Activated naive CD4-positive, alpha-beta T cell treated with anti-CD3 and anti-CD28 coated beads, Interleukin-2, amount 50 U/mL, for 72 hours (primary cell): Measurements from ENCODE around the gene HTR3C. TPM values are rescaled to one million over a fixed set of nuclear protein-coding genes. Genes with fewer than 3 reads are reported as not detected.
A peak's percentile ranks its signal among the peaks of the same experiment; 100 is the strongest.
"Not testable (repeated sequence)": the region's sequence is repeated elsewhere in the genome, so short reads cannot be mapped to it uniquely, and the experiment has no call there.

Experiments
- ATAC-seq, 2 donors: fragments of 150-1000 bp; cut with Tn5 transposase; 2 replicates each; pipeline ENCODE4 v1.10.0; 2021; ENCODE audit warnings: mild to moderate bottlenecking in 2 of 2, moderate library complexity in 2 of 2
- DNase-seq, 2 donors: peaks; one replicate each; pipeline ENCODE4 v3.0.0; 2021 to 2022; ENCODE audit warnings: low spot score in 2 of 2
- H3K27ac Mint-ChIP-seq, 2 donors: one replicate each; pipeline ENCODE4 v1.8.0; 2022; ENCODE audit warnings: mild to moderate bottlenecking in 2 of 2, mixed read lengths in 2 of 2
- H3K36me3 Mint-ChIP-seq, 2 donors: one replicate each; pipeline ENCODE4 v1.8.0; 2022; ENCODE audit warnings: mixed read lengths in 2 of 2
- H3K9me3 Mint-ChIP-seq, 2 donors: one replicate each; pipeline ENCODE4 v1.8.0; 2022; ENCODE audit warnings: mixed read lengths in 2 of 2
- total RNA-seq, 2 donors: library from RNA; stranded (reverse); gene quantifications; one replicate each; pipeline ENCODE4 v1.2.3, GENCODE V29; 2022

HTR3C gene, protein sequence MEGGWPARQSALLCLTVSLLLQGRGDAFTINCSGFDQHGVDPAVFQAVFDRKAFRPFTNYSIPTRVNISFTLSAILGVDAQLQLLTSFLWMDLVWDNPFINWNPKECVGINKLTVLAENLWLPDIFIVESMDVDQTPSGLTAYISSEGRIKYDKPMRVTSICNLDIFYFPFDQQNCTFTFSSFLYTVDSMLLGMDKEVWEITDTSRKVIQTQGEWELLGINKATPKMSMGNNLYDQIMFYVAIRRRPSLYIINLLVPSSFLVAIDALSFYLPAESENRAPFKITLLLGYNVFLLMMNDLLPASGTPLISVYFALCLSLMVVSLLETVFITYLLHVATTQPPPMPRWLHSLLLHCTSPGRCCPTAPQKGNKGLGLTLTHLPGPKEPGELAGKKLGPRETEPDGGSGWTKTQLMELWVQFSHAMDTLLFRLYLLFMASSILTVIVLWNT
- total RNA-seq = not detected

DNA sequence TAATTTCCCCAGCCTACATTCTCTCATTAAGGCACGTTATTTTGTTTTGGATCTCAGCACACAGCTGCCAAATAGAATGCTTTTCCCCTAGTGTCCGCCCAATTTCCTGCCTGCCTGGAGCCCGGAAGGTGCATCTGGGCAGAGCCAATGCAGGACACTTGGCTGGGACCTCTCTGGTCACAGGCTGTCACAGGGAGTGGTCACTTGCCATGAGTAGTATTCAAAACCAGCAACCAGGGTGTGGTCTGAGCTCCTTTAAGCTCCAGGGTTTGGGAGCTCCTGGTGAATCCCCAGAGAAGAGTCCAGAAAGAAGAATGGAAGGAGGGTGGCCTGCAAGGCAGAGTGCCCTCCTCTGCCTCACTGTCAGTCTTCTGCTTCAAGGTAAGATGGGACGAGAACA, at the start of gene HTR3C:
Gene HTR3C, plus strand, starts transcription at position 281 of the 400 bp plus-strand sequence. Its CDS starts 34 bp downstream, at position 315.
- Mint-ChIP-seq H3K27ac (no peak within 1 kb of the TSS), H3K36me3 (no peaks in the 10 kb centered on the region), H3K9me3 (no peaks in the 10 kb centered on the region)
- DNase-seq = no peak
- no peak for ATAC-seq

DNA sequence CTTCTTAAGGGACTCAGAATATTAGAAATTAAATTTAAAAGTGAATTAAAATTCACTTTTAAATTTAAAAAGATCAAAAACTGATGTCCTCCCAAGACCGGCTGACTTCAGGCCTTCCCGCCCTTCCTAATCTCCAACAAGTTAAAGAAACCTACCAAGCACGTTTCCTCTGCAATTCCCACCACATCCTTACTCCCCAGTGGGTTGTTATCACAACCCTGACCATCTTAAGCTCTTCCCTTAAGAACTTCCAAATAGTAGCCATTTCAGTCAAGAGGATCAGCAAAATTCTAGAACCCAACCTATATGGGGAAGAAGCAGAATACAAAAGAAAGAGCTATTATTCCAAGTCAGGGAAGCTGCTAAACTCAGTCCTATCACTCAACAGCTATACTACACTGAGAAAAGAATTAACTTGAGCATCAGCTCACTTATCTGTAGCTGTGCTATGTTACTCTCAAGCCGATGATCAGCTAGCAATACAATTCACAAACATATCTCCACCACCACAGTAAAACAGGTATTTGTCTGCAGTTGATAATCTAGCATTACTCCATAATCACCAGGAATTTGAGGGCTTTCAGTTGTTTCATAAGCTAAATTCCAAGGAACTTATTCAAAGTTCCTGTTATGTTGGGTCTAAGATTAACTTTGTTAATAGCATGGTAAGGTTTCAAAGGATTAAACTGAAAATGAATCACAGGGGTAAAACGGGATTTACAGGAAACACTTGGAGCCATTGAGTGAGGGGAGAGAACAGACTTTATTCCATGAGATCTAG, 49.5 kb upstream of the HTR3C start:
- H3K27ac Mint-ChIP-seq = no peak overlapping the region

DNA sequence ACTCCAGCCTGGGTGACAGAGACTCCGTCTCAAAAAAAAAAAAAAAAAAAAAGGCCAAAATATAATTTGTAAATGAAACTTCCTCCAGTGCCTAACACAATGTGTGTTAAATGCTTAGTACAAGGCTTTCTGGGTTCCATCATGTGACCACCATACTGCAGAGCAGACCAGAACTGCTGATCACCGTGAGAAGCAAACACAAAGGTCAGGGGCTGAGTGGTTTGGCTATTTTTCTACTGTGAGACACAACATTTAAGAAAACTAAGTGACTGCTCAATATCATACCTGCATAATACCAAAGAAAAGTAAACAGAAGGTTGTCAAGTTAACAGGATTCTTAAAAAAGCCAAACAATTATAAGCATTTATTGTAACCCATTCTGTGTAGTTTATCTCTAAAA, 48.4 kb upstream of the HTR3C start:
- H3K36me3 Mint-ChIP-seq = peaks cover 0 to 6% of the 10 kb centered on the region in 2 donors
- no peak overlapping the region for H3K27ac Mint-ChIP-seq
- no peak for DNase-seq
- ATAC-seq = no peak
- H3K9me3 Mint-ChIP-seq = no peaks in the 10 kb centered on the region

More for the DNA sequence above, 49.5 kb upstream of the HTR3C start:
- Mint-ChIP-seq H3K9me3 (no peaks in the 10 kb centered on the region), H3K36me3 (peaks cover 0 to 6% of the 10 kb centered on the region in 2 donors)
- no peak for ATAC-seq
- DNase-seq = no peak

DNA sequence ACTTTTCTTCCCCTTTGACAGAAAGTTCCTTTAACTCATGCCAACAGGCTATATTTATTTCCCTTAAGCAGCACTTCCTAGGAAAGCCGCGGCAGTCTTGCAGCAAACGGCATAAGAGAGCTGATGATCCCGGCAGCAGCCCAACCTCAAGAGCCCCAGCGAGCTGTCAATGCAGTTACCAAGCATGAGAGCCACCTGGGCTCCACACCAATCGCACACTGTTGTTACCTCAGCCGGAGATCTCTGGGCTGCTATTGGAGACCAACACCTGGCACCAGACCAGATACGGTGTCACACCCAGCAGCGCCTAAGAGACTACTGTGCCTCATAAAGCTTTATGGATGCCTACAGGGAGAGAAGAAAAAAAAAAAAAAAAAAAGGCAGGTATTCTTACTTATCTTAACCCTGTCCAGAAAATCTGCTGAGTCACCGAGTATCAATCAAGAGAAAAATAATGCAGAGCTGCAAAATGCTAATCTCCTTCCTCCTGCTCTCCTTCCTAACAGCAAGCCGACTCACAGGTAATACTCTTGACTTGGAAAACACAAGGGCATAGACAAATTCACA, 46.8 kb upstream of the HTR3C start:
- Mint-ChIP-seq H3K27ac (peak overlapping the region in 1 of 2 donors; percentile 56), H3K9me3 (no peaks in the 10 kb centered on the region), H3K36me3 (peaks cover 0 to 6% of the 10 kb centered on the region in 2 donors)
- DNase-seq = no peak
- ATAC-seq = peak; percentile 78 to 82

DNA sequence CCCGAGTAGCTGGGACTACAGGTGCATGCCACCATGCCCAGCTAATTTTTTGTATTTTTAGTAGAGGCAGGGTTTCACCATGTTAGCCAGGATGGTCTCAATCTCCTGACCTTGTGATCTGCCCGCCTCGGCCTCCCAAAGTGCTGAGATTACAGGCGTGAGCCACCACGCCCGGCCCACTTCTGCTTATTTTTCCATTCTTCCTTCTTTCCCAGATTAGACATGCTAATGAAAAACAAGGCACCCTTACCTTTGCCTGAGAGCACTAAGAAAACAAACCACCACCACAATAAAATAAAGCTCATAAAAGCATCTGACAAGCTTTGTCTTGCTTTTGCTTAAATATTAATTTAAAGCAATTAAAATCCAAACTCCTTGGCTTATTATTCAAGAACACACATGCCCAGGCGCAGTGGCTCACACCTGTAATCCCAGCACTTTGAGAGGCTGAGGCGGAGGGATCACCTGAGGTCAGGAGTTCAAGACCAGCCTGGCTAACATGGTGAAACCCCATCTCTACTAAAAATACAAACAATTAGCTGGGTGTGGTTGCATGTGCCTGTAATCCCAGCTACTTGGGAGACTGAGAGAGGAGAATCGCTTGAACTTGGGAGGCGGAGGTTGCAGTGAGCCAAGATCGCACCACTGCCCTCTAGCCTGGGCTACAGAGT, 45.6 kb upstream of the HTR3C start:
- peak overlapping the region in 1 of 2 donors; percentile 47 for H3K27ac Mint-ChIP-seq
- ATAC-seq, DNase-seq, H3K9me3 Mint-ChIP-seq, H3K36me3 Mint-ChIP-seq: not testable (repeated sequence)

DNA sequence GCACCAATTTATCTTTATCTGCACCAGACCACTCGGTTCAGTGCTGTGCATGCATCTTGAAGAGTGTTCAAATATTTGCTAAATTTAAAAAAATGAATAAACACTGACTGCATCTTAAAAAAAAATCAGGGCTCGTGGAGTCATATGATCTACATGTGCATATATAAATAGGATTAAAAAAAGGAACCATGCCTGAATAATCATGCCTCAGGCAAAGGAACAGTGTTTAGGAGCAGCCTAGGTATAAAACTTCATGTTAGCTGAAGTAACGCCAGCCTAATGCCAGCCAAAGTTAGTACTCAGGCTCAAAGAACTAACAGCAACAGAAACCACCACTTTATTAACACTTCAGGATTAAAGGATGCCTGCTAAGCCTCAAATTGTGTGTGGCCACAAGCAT, 44.7 kb upstream of the HTR3C start:
- Mint-ChIP-seq H3K36me3 (peaks cover 0 to 6% of the 10 kb centered on the region in 2 donors), H3K9me3 (no peaks in the 10 kb centered on the region), H3K27ac (no peak overlapping the region)
- no peak for DNase-seq
- ATAC-seq = no peak

DNA sequence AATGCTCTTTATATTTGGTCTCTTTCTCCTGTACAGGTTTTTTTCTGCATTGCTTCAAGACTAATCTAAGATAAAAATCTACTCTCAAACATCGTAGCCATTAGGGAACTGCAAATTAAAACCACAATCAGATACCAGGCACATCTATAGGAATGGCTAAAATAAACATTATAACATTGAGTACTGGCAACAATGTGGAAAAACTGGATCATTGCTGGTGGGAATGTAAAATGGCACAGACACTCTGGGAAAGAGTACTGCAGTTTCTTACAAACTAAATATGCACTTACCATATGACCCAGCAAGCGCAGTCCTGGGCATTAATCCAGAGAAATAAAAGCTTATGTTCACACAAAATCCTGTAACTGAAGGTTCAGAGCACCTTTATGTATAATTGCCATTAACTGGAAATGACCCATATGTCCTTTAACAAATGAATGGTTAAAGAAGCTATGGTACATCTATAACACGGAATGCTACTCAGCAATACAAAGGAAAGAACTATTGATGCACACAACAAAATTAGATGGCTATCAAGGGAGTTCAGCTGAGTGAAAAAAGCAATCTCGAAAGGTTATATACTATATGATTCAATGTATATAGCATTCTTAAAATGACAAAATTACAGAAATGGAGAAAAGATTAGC, 41.5 kb upstream of the HTR3C start:
- no peaks in the 10 kb centered on the region for H3K36me3 Mint-ChIP-seq
- DNase-seq = no peak
- no peak for ATAC-seq
- no peaks in the 10 kb centered on the region for H3K9me3 Mint-ChIP-seq
- H3K27ac Mint-ChIP-seq = no peak overlapping the region

DNA sequence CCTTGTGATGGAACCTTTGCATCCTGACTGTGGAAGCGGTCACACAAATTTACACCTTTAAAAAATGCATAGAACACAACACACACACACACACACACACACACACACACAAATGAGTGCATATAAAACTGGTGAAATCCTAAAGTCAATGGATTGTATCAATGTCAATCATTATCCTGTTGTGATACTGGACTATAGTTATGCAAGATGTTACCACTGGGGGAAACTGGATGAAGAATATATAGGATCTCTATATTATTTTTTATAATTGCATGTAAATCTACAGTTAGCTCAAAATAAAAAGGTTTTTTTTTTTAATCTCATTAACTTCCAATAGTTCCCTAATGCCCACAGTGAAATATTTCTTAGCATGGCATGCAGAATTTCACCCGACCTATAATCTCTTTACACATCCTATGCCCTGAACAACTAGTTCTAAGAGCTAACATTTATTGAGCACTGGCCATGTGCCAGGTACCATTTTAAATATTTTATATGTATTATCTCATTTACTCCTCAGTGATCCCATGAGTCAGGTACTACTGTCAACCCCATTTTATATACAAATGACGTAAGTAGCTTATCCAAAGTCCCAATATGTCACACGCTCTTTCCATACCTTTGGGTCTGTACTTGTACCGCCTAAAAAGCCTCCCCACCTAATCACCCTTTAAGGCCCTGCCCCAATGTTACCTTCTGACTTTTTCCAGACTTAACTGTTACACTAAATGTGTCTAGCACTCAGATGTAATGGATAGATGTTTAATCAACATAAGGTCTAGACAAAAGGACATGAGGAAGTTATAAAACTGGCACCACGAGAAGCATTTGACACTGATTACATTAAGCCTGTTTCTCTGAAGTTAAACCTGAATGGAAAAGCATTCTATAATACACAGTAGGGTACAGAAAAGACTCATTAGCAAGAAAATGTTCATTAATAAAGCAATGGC, 40.6 kb upstream of the HTR3C start:
- Mint-ChIP-seq H3K9me3 (no peaks in the 10 kb centered on the region), H3K27ac (no peak overlapping the region)
- no peak for ATAC-seq

DNA sequence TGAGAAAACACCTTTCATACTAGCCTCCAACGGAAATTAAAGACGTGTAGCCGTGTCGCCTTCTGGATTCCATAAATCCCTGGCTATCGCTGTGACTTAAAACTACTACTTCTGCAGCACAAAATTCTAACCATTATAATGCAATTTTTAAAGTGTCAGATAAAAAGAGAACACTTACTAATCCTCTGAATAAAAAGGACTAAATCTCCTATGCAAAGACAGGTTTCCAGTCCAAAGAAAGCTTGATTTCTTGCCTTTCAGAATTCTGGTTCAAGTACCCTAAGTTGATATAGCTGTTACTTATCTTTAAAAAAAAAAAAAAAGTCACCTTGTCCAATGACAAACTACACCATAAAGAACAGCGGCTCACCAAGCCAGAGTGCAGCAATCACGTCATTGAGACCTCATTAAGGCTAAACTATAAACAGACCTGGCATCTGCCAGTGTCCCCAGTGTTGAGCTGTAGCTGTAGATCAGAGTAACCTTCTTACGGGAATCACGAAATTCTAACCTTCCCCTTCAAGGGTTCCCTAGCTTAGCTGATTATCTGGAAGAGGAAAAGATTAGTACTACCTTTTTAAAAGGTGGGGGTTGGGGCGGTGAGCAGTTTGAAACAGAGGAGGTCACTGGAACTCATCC, 37.3 kb upstream of the HTR3C start:
- Mint-ChIP-seq H3K27ac (no peak overlapping the region), H3K9me3 (no peaks in the 10 kb centered on the region), H3K36me3 (peaks cover 0 to 4% of the 10 kb centered on the region in 2 donors)
- no peak for DNase-seq
- ATAC-seq = no peak

More for the DNA sequence above, 40.6 kb upstream of the HTR3C start:
- DNase-seq = no peak
- H3K36me3 Mint-ChIP-seq = no peaks in the 10 kb centered on the region

DNA sequence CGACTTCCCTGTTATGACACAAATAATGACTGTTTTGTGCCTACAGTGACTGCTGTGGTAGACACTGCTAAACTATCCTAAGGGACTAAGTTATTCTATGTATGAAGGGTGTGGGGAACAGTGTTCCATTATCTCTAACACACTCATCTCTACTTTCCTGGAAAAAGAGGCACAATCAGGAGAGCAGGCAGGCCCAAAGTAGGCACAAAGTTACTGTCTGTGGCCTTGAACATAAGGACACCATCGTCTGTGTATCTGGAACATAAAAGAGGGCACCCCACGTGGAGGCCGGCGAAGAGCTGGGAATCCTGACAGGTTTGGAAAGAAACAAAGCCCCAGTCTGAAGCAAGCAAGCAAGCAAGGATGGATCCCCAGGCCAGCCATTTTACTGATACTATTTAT, 36.7 kb upstream of the HTR3C start:
- no peak for DNase-seq
- H3K27ac Mint-ChIP-seq = peak overlapping the region in 1 of 2 donors; percentile 22

DNA sequence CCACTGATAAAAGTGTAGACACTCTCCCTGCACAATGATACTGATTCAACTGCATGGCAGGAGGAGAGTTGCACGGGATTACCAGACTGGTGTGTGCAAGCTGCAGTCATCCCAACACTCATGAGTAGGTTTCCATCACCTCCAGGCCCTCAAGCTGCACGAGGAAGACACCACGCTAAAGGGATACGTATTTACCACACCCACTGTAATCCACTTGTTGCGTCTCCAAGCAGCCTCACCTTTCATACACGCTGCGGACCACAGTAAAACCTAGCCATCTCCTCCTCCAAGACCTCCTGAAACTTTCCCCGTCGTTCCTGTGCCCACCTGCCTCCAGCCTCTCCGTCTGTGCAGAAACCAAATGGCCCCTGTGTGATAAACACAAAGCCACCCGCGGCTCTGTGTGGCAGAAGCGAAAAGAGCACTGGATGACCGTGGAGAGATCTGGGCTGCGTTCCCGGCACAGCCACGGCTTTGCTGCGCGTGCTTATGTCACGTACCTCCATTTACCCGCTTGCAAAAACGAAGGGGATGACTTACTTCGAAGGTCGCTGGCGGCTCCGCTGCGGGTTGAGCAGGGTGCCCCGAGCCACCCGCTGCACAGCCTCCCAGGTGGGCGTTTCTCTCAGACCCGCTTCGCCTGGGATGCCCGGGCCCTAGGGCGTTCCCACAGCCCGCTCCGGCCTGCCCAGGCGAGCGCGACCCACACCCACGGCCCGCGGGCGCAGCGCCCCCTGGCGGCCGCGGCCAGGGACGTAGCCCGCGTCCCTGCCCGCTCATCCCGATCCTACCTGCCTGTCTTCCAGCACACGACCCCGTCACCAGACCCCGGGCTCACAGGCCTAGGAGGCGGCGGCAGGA, 35.8 kb upstream of the HTR3C start:
- peak; percentile 84 for ATAC-seq
- DNase-seq = peak; percentile 70 to 71
- Mint-ChIP-seq H3K27ac (peak overlapping the region; percentile 85 to 97), H3K9me3 (no peaks in the 10 kb centered on the region), H3K36me3 (peaks cover 0 to 4% of the 10 kb centered on the region in 2 donors)

More for the DNA sequence above, 36.7 kb upstream of the HTR3C start:
- ATAC-seq = no peak
- Mint-ChIP-seq H3K9me3 (no peaks in the 10 kb centered on the region), H3K36me3 (peaks cover 0 to 4% of the 10 kb centered on the region in 2 donors)

DNA sequence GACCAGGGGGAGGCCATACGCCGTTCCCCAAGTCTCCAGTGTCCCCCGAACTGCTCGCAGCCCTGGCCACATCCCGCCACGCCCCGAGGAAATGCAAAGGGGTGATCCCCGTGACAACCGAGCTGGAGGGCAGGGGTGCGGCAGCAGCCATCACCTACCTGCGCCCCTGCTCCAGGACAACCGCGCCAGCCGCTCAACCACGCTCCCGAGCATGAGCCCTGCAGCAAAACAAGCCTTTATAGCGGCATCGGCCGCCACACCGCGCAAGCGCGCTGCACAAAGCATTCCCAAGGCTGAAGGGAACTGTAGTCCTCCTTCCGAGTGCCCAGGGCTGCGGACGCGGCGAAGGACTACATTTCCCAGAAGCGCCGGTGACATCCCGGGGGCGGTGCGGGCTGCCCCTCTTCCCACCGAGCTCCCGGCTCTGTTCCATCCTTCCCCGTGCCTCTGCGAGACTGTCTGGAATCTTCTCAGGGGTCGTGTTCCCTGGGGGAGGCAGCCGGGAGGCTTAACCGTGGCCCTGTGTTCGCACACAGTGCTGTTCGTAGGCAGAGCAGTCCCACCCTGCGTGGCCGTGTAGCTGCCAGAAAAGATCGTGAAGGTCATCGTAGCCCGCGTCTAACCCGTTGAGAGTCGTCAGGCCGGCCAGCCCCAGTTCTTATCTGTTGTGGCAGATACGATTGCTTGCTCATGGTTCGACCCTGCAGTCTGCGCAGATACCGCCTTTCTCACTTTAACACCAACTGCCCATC, 35.0 kb upstream of the HTR3C start, which contains the start of gene ABCC5:
Gene ABCC5, minus strand, starts transcription at position 213 of the 752 bp plus-strand sequence. CDS start 3,492 bp downstream, outside the sequence.
- ATAC-seq (peak; percentile 92 to 94), DNase-seq (peak; percentile 77 to 79)
- H3K27ac Mint-ChIP-seq = peak within 1 kb of the TSS; percentile 85 to 97
- no peaks in the 10 kb centered on the region for H3K9me3 Mint-ChIP-seq
- peaks cover 0 to 4% of the 10 kb centered on the region in 2 donors for H3K36me3 Mint-ChIP-seq

DNA sequence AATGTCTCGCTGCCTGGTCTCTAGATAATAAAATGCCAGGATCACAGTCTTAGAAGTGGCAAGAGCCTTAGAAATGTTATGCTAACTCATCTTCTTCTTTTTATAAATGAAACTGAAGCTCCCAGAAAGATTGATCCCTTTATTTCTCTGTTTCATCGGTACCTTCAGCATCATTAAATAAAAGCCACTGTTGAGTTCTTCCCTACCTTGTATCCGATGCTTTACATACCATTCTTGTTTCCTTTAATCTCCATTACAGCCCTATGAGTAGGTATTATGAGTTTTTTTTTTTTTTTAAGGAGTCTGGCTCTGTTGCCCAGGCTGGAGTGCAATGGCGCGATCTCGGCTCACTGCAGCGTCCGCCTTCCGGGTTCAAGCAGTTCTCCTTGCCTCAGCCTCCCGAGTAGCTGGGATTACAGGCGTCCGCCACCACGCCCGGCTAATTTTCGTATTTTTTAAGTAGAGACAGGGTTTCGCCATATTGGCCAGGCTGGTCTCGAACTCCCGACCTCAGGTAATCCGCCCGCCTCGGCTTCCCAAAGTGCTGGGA, 34.3 kb upstream of the HTR3C start:
- no peak for DNase-seq
- peak overlapping the region; percentile 85 to 92 for H3K27ac Mint-ChIP-seq
- H3K36me3 Mint-ChIP-seq = peaks cover 0 to 4% of the 10 kb centered on the region in 2 donors
- H3K9me3 Mint-ChIP-seq = no peaks in the 10 kb centered on the region
- no peak for ATAC-seq
